Stomach (tissue), 4 donors: ENCODE data around the gene SIGLEC9.

Source experiments
- CTCF ChIP-seq, 7 experiments: fragments of 450-650 bp in 4 of 7; fragments of 200-600 bp in 3 of 7; sonication (generic) in 3 of 7; IDR thresholded peaks; one replicate each; pipeline ENCODE4 v1.5.1; 2016 to 2019; ENCODE audit warnings: antibody characterized with exemption in 7 of 7, control low read depth in 2 of 7, mild to moderate bottlenecking in 1 of 7
- POLR2A ChIP-seq, 4 donors: fragments of 450-650 bp; IDR thresholded peaks; one replicate each; pipeline ENCODE4 v1.6.1; 2016; ENCODE audit warnings: antibody characterized with exemption in 4 of 4, control low read depth in 2 of 4, mild to moderate bottlenecking in 1 of 4, moderate library complexity in 1 of 4

- no peak for TF ChIP-seq CTCF (IDR thresholded peaks at IDR 0.05)
- no peak for TF ChIP-seq POLR2A (IDR thresholded peaks at IDR 0.05)
These were observed 38.6 kb downstream of the SIGLEC9 start for GRCh38 chr19:51163257-51163656.
